Activated CD8-positive, alpha-beta T cell treated with anti-CD3 and anti-CD28 coated beads for 36 hours (primary cell): ENCODE measurements around the gene ISM1. TPM values are rescaled to one million over a fixed set of nuclear protein-coding genes. Genes with fewer than 3 reads are reported as not detected.

Experiments
- ATAC-seq: fragments of 200-7000 bp; cut with Tn5 transposase; one replicate; pipeline ENCODE4 v1.10.0; 2021; ENCODE audit warnings: mild to moderate bottlenecking, moderate library complexity
- CTCF ChIA-PET: fragments of 350-600 bp; sonication (Branson Sonifier 250); formaldehyde crosslinking; loops from one replicate; lab custom pipeline; 2021; ENCODE audit warnings: antibody characterized with exemption; lab: Charles Lee
- POLR2A ChIA-PET: fragments of 350-600 bp; sonication (Branson Sonifier 250); formaldehyde crosslinking; loops from one replicate; lab custom pipeline; 2021; ENCODE audit warnings: antibody characterized with exemption; lab: Charles Lee
- DNase-seq: peaks from one replicate; pipeline ENCODE4 v3.0.0-alpha.2; 2020
- H3K27ac Mint-ChIP-seq: one replicate; pipeline ENCODE4 v1.8.0; 2021; ENCODE audit warnings: mild to moderate bottlenecking, mixed read lengths
- H3K27me3 Mint-ChIP-seq: one replicate; pipeline ENCODE4 v1.8.0; 2021; ENCODE audit warnings: mixed read lengths
- H3K36me3 Mint-ChIP-seq: one replicate; pipeline ENCODE4 v1.8.0; 2021; ENCODE audit warnings: low read depth, mixed read lengths
- H3K4me1 Mint-ChIP-seq: one replicate; pipeline ENCODE4 v1.8.0; 2021; ENCODE audit warnings: low read depth, mixed read lengths
- H3K4me3 Mint-ChIP-seq: one replicate; pipeline ENCODE4 v1.8.0; 2021; ENCODE audit warnings: mild to moderate bottlenecking, moderate library complexity, mixed read lengths
- H3K9me3 Mint-ChIP-seq: one replicate; pipeline ENCODE4 v1.8.0; 2021; ENCODE audit warnings: mixed read lengths
- CTCF ChIP-seq: fragments of 200-600 bp; IDR thresholded peaks from one replicate; pipeline ENCODE4 v1.8.0; 2022; ENCODE audit warnings: antibody characterized with exemption, mild to moderate bottlenecking
- intact Hi-C: fragments of 100-400 bp; cut with micrococcal nuclease; formaldehyde crosslinking; loops from one replicate; pipeline ENCODE4 v1.10.0; 2022
- total RNA-seq, 2 experiments: library from RNA; stranded (reverse); gene quantifications; one replicate each; pipeline ENCODE4 v1.2.3, GENCODE V29; 2021

The ISM1 gene
- total RNA-seq, 2 experiments from 2014 or later, result 0.77 to 1.4 TPM

DNA sequence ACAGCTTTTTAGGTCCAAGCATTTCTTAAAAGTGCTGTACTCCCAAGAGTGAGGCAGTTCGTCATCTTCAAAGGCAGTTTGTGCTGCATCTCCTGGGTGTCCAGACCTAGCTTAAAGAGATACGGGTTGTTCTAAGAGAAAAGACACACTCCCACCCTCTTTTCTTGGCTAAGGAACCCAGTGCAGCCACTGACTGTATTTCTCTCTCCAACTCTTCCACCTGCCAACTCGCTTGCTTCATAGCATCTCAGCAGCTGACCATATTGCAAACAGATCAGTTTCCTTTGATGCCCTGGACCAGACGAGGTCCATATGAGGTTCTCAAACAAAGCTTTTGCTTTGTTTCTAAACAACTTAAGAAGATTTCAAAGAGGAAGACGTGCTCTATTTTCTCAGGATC is 101.1 kb downstream of the ISM1 start:
- DNase-seq, result no peak
- CTCF ChIA-PET, result interaction anchor here (2.6 to 4.0 kb wide), 2 partner anchors 20 to 224 kb away, joined by 12 to 30 read pairs; no protein-coding TSS in a partner anchor
- H3K4me1 Mint-ChIP-seq, result peaks cover 10% of the 10 kb centered on the region
- POLR2A ChIA-PET, result no interaction called here
- no peak for ATAC-seq
- no peak overlapping the region for H3K27ac Mint-ChIP-seq
- peaks cover 3% of the 10 kb centered on the region for H3K9me3 Mint-ChIP-seq
- TF ChIP-seq CTCF, result no peak
- no peaks in the 10 kb centered on the region for H3K36me3 Mint-ChIP-seq
- no peak overlapping the region for H3K4me3 Mint-ChIP-seq
- intact Hi-C loops, result no loop called here
- peaks cover 12% of the 10 kb centered on the region for H3K27me3 Mint-ChIP-seq

GRCh38 chr20:13322621-13323020 is 101.5 kb downstream of the ISM1 start:
- Mint-ChIP-seq H3K27me3 (peaks cover 15% of the 10 kb centered on the region), H3K36me3 (no peaks in the 10 kb centered on the region), H3K4me3 (no peak overlapping the region), H3K27ac (no peak overlapping the region), H3K4me1 (peaks cover 10% of the 10 kb centered on the region), H3K9me3 (no peaks in the 10 kb centered on the region)
- ATAC-seq (no peak), DNase-seq (no peak)
- ChIA-PET CTCF (interaction anchor here (1.6 to 4.0 kb wide), 2 partner anchors 20 to 223 kb away, joined by 6 to 30 read pairs; no protein-coding TSS in a partner anchor), POLR2A (no interaction called here)
- no peak for TF ChIP-seq CTCF
- intact Hi-C loops, result no loop called here

DNA sequence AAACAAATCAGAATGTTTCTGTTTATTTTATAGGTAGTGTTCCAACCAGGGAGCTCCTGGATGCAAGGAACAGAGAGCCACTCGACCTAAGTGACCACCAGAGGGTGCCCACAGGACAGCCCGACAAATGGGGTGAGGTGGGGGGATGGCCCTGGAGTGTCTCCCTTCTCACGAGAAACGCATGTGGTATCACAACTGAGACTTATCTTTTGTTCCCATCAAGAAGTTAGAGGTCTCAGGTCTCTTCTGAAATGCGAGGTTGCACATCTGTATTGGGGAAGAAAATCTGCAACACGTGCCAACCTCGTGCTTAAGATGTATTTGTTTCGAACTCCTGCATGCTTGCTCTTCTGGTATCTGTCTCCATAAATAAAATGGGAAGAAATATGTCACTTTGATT is 104.0 kb downstream of the ISM1 start:
- ChIA-PET CTCF (interaction anchor here (0.9 to 4.0 kb wide), 4 partner anchors 14 to 221 kb away, joined by 3 to 30 read pairs (median 6); no protein-coding TSS in a partner anchor), POLR2A (no interaction called here)
- peak; percentile 45 for ATAC-seq
- H3K4me1 Mint-ChIP-seq, result peaks cover 10% of the 10 kb centered on the region
- no peak overlapping the region for H3K27ac Mint-ChIP-seq
- peaks cover 2% of the 10 kb centered on the region for H3K9me3 Mint-ChIP-seq
- no peaks in the 10 kb centered on the region for H3K36me3 Mint-ChIP-seq
- peak; percentile 52 for DNase-seq
- peaks cover 20% of the 10 kb centered on the region for H3K27me3 Mint-ChIP-seq
- TF ChIP-seq CTCF, result peak; percentile 40
- intact Hi-C loops, result no loop called here
- H3K4me3 Mint-ChIP-seq, result no peak overlapping the region

- TF ChIP-seq CTCF, result no peak
- Mint-ChIP-seq H3K27me3 (peaks cover 19% of the 10 kb centered on the region), H3K36me3 (no peaks in the 10 kb centered on the region), H3K4me1 (peaks cover 10% of the 10 kb centered on the region), H3K27ac (no peak overlapping the region), H3K9me3 (peaks cover 2% of the 10 kb centered on the region), H3K4me3 (no peak overlapping the region)
- CTCF ChIA-PET, result no interaction called here
- ATAC-seq (no peak), DNase-seq (no peak)
- POLR2A ChIA-PET, result no interaction called here
- intact Hi-C loops, result no loop called here
These were observed 104.8 kb downstream of the ISM1 start for GRCh38 chr20:13325796-13326340.

GRCh38 chr20:13331536-13331935 is 110.5 kb downstream of the ISM1 start:
- H3K4me3 Mint-ChIP-seq, result no peak overlapping the region
- TF ChIP-seq CTCF, result no peak
- peaks cover 10% of the 10 kb centered on the region for H3K27me3 Mint-ChIP-seq
- no peak for ATAC-seq
- no peak for DNase-seq
- no peak overlapping the region for H3K27ac Mint-ChIP-seq
- H3K4me1 Mint-ChIP-seq, result peaks cover 13% of the 10 kb centered on the region
- POLR2A ChIA-PET, result no interaction called here
- CTCF ChIA-PET, result interaction anchor here (1.5 to 1.8 kb wide), 2 partner anchors 28 to 215 kb away, joined by 4 to 7 read pairs; no protein-coding TSS in a partner anchor
- intact Hi-C loops, result no loop called here
- peaks cover 2% of the 10 kb centered on the region for H3K9me3 Mint-ChIP-seq
- H3K36me3 Mint-ChIP-seq, result no peaks in the 10 kb centered on the region
